IMR-90 (cell line): ENCODE measurements around the gene KCNAB2. TPM values are rescaled to one million over a fixed set of nuclear protein-coding genes. Genes with fewer than 3 reads are reported as not detected.

Source experiments
- ATAC-seq: fragments of 200-7000 bp; cut with Tn5 transposase; 2 replicates; pipeline ENCODE4 v1.9.1; 2020; ENCODE audit warnings: low read depth, mild to moderate bottlenecking, moderate library complexity
- BruUV-seq: library from RNA; stranded (reverse); fragments of 400-500 nt; replicated peaks from 2 replicates; lab custom pipeline; 2021; lab: Mats Ljungman, UMichigan
- CTCF ChIA-PET: fragments of 300-600 bp; formaldehyde crosslinking; extraction: SDS; loops from one replicate; lab custom pipeline; 2021; ENCODE audit warnings: antibody characterized with exemption; lab: Yijun Ruan, JAX
- POLR2A ChIA-PET: fragments of 300-600 bp; sonication (Branson Sonifier 250); formaldehyde crosslinking; loops from one replicate; lab custom pipeline; 2022; ENCODE audit warnings: antibody characterized with exemption; ENCODE audit not compliant: unreplicated experiment; lab: Charles Lee
- DNase-seq: peaks from one replicate; pipeline ENCODE4 v3.0.0; 2013
- H2AFZ ChIP-seq: replicated peaks from 2 replicates; pipeline ENCODE3; 2013; ENCODE audit warnings: low read length, mild to moderate bottlenecking; ENCODE audit not compliant: poor library complexity
- H2AK5ac ChIP-seq: 2 replicates; pipeline ENCODE4 v1.6.1; 2013; ENCODE audit warnings: low read depth, low read length, inconsistent platforms
- H2AK9ac ChIP-seq: replicated peaks from 2 replicates; pipeline ENCODE3; 2013; ENCODE audit warnings: mild to moderate bottlenecking, low read depth, low read length, moderate library complexity; ENCODE audit not compliant: poor library complexity
- H2BK120ac ChIP-seq: 2 replicates; pipeline ENCODE4 v1.6.1; 2013; ENCODE audit warnings: low read depth, low read length, inconsistent platforms
- H2BK15ac ChIP-seq: 3 replicates; pipeline ENCODE4 v1.6.1; 2013; ENCODE audit warnings: low read depth, low read length, inconsistent platforms
- H2BK20ac ChIP-seq: 2 replicates; pipeline ENCODE4 v1.6.1; 2013; ENCODE audit warnings: low read depth, mild to moderate bottlenecking, inconsistent platforms, low read length, moderate library complexity
- H2BK5ac ChIP-seq: 2 replicates; pipeline ENCODE4 v1.6.1; 2013; ENCODE audit warnings: mild to moderate bottlenecking, low read depth, low read length, inconsistent platforms; ENCODE audit not compliant: poor library complexity, severe bottlenecking
- H3K14ac ChIP-seq: replicated peaks from 2 replicates; pipeline ENCODE4 v1.6.1; 2013; ENCODE audit warnings: low read depth, low read length, inconsistent platforms
- H3K18ac ChIP-seq: 2 replicates; pipeline ENCODE4 v1.6.1; 2013; ENCODE audit warnings: low read depth, low read length, control low read depth
- H3K23ac ChIP-seq: 2 replicates; pipeline ENCODE4 v1.6.1; 2013; ENCODE audit warnings: low read depth, low read length, inconsistent platforms
- H3K27ac ChIP-seq: 2 replicates; pipeline ENCODE4 v1.5.1; 2013; ENCODE audit warnings: mild to moderate bottlenecking, control low read depth, low read length; ENCODE audit not compliant: insufficient read depth
- H3K27me3 ChIP-seq: 2 replicates; pipeline ENCODE4 v1.6.1; 2013; ENCODE audit warnings: low read length; ENCODE audit not compliant: control insufficient read depth, insufficient read depth
- H3K36me3 ChIP-seq: 2 replicates; pipeline ENCODE4 v1.6.1; 2013; ENCODE audit warnings: low read length, mixed read lengths; ENCODE audit not compliant: control insufficient read depth, insufficient read depth
- H3K4ac ChIP-seq: 2 replicates; pipeline ENCODE4 v1.6.1; 2013; ENCODE audit warnings: low read depth, low read length, inconsistent platforms
- H3K4me1 ChIP-seq: 2 replicates; pipeline ENCODE4 v1.6.1; 2013; ENCODE audit warnings: low read length, mixed read lengths; ENCODE audit not compliant: control insufficient read depth, insufficient read depth
- H3K4me2 ChIP-seq: 2 replicates; pipeline ENCODE4 v1.6.1; 2013; ENCODE audit warnings: low read depth, mild to moderate bottlenecking, control low read depth, low read length, moderate library complexity
- H3K4me3 ChIP-seq: 2 replicates; pipeline ENCODE4 v1.5.1; 2013; ENCODE audit warnings: low read depth, mild to moderate bottlenecking, control low read depth, low read length, moderate library complexity; ENCODE audit not compliant: insufficient read depth
- H3K56ac ChIP-seq: 2 replicates; pipeline ENCODE4 v1.6.1; 2013; ENCODE audit warnings: low read length, inconsistent platforms; ENCODE audit not compliant: insufficient read depth; ENCODE audit errors: extremely low read depth
- H3K79me1 ChIP-seq, 2 experiments: 2 replicates each; pipeline ENCODE4 v1.6.1; 2013; ENCODE audit warnings: low read length in 2 of 2, inconsistent platforms in 1 of 2, low read depth in 1 of 2
- H3K9ac ChIP-seq: 2 replicates; pipeline ENCODE4 v1.6.1; 2013; ENCODE audit warnings: low read depth, low read length, control low read depth
- H3K9me1 ChIP-seq: 2 replicates; pipeline ENCODE4 v1.6.1; 2013; ENCODE audit warnings: low read length, inconsistent platforms; ENCODE audit not compliant: insufficient read depth
- H3K9me3 ChIP-seq: 2 replicates; pipeline ENCODE4 v1.6.1; 2013; ENCODE audit warnings: low read length; ENCODE audit not compliant: control insufficient read depth, insufficient read depth
- H4K20me1 ChIP-seq: 2 replicates; pipeline ENCODE4 v1.6.1; 2013; ENCODE audit warnings: low read length, inconsistent platforms; ENCODE audit not compliant: insufficient read depth
- H4K5ac ChIP-seq: 2 replicates; pipeline ENCODE4 v1.6.1; 2013; ENCODE audit warnings: mild to moderate bottlenecking, low read depth, low read length, control low read depth
- H4K8ac ChIP-seq, 2 experiments: 2 replicates each; pipeline ENCODE4 v1.6.1; 2013; ENCODE audit warnings: low read depth in 2 of 2, low read length in 2 of 2, control low read depth in 1 of 2, inconsistent platforms in 1 of 2
- H4K91ac ChIP-seq: 2 replicates; pipeline ENCODE4 v1.6.1; 2013; ENCODE audit warnings: low read depth, low read length, inconsistent platforms; ENCODE audit not compliant: insufficient read depth
- CHD1 ChIP-seq: IDR thresholded peaks from 2 replicates; pipeline ENCODE4 v1.6.1; 2012; ENCODE audit warnings: low read depth, low read length, improper control_type of control experiment
- MAFK ChIP-seq: IDR thresholded peaks from 2 replicates; pipeline ENCODE4 v1.6.1; 2012; ENCODE audit warnings: low read depth, low read length, improper control_type of control experiment
- MAZ ChIP-seq: IDR thresholded peaks from 2 replicates; pipeline ENCODE4 v1.6.1; 2012; ENCODE audit warnings: low read depth, mild to moderate bottlenecking, low read length, improper control_type of control experiment, moderate library complexity, borderline replicate concordance
- MXI1 ChIP-seq: IDR thresholded peaks from 2 replicates; pipeline ENCODE4 v1.6.1; 2012; ENCODE audit warnings: low read depth, mild to moderate bottlenecking, low read length, moderate library complexity, borderline replicate concordance
- RAD21 ChIP-seq: IDR thresholded peaks from 2 replicates; pipeline ENCODE4 v1.6.1; 2012; ENCODE audit warnings: low read length, improper control_type of control experiment
- RFX5 ChIP-seq: IDR thresholded peaks from 2 replicates; pipeline ENCODE4 v1.8.0; 2012; ENCODE audit warnings: low read depth, mild to moderate bottlenecking, low read length, moderate library complexity
- SMC3 ChIP-seq: fragments of 150-350 bp; IDR thresholded peaks from 2 replicates; pipeline ENCODE4 v1.6.1; 2016; ENCODE audit warnings: low read depth, mild to moderate bottlenecking, antibody characterized with exemption, low read length, moderate library complexity
- WGBS, 2 experiments: methylation state at CpG; one replicate each; pipeline versions ENCODE4 v1.1.5 to v1.1.7; 2013; ENCODE audit warnings: missing lambda C conversion rate in 2 of 2; ENCODE audit not compliant: insufficient read length in 1 of 2; ENCODE audit errors: extremely low coverage in 2 of 2; 5-methylcytosine and 5-hydroxymethylcytosine counted together
- dilution Hi-C: fragments of 300-500 bp; cut with HindIII; formaldehyde crosslinking; loops from one replicate; pipeline ENCODE4 v1.14.3; 2018; ENCODE audit warnings: low sequenced_read_pairs; ENCODE audit not compliant: unreplicated experiment
- in situ Hi-C: fragments of 300-500 bp; cut with MboI; formaldehyde crosslinking; loops from 3 replicates; pipeline ENCODE4 v1.14.3; 2019; ENCODE audit warnings: low sequenced_read_pairs, inconsistent platforms, mixed read lengths
- intact Hi-C: fragments of 100-400 bp; cut with micrococcal nuclease; formaldehyde crosslinking; loops from 2 replicates; pipeline ENCODE4 v1.10.0; 2022
- polyA plus RNA-seq, 3 experiments: library from polyadenylated mRNA; depleted of rRNA; stranded (reverse); fragments of >200 nt; gene quantifications; 2 replicates each; pipeline ENCODE4 v1.2.3, GENCODE V29; 2012; ENCODE audit warnings: low replicate concordance in 1 of 3
- total RNA-seq: library from RNA; depleted of rRNA; stranded (reverse); fragments of >200 nt; gene quantifications from 2 replicates; pipeline ENCODE4 v1.2.3, GENCODE V29; 2012
- TF ChIP-seq, protein P1 (sequence below): fragments of 150-350 bp; IDR thresholded peaks from 2 replicates; pipeline ENCODE4 v1.6.1; 2016; ENCODE audit warnings: low read depth, mild to moderate bottlenecking, low read length, moderate library complexity, borderline replicate concordance

KCNAB2 gene
- total and polyA plus RNA-seq, 2 of the 4 experiments (the other 2 are of a cell fraction), result 1.3 to 4.2 TPM

DNA sequence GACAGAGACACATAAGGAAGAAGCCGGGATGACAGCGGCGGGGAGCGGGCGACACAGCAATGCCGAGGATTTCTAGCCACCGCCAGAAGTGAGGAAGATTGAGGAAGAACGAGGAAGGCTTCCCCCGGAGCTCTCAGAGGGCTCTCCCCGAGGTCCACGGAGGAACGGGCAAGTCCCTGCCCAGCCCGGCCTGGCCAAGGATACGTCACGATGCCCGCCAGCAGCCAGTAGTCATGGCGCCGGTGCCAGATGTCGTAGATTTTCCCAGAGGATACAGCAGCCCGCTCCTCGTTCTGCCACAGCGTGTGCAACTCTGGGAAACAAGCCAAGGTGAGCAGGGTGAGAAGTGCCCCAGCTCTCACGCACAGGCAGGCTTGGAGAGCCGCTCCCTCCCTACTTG is 65.9 kb downstream of the KCNAB2 start:
- H2BK20ac ChIP-seq, result no peak overlapping the region
- no peaks in the 10 kb centered on the region for H4K20me1 ChIP-seq
- POLR2A ChIA-PET, result no interaction called here
- DNase-seq (no peak), ATAC-seq (no peak)
- H3K4ac ChIP-seq, result no peak overlapping the region
- peaks cover 4% of the 10 kb centered on the region for H3K9me3 ChIP-seq
- no peaks in the 10 kb centered on the region for H3K36me3 ChIP-seq
- H3K23ac ChIP-seq, result no peak overlapping the region
- no peak overlapping the region for H2AK9ac ChIP-seq
- no peak overlapping the region for H2BK120ac ChIP-seq
- H3K18ac ChIP-seq, result no peak overlapping the region
- no peak overlapping the region for H4K8ac ChIP-seq
- H2AK5ac ChIP-seq, result no peak overlapping the region
- H3K79me1 ChIP-seq, result no peaks in the 10 kb centered on the region
- CTCF ChIA-PET, result no interaction called here
- BruUV-seq, result no TSS peak
- no peak overlapping the region for H4K5ac ChIP-seq
- no peak overlapping the region for H3K9ac ChIP-seq
- no peaks in the 10 kb centered on the region for H3K9me1 ChIP-seq
- no peak overlapping the region for H3K27ac ChIP-seq
- H3K14ac ChIP-seq, result no peak overlapping the region
- in situ Hi-C loops (no loop called here), dilution Hi-C loops (no loop called here), intact Hi-C loops (no loop called here)
- no peak overlapping the region for H4K91ac ChIP-seq
- no peak overlapping the region for H2BK5ac ChIP-seq
- H3K4me1 ChIP-seq, result peaks cover 4% of the 10 kb centered on the region
- no peak overlapping the region for H3K4me3 ChIP-seq
- WGBS, 2 experiments, result 44% methylated on average over 7 of the region's 24 CpGs; no CpG with 5 or more reads in 1 of the 2 experiments
- no peak overlapping the region for H2AFZ ChIP-seq
- H3K4me2 ChIP-seq, result no peak overlapping the region
- no peak overlapping the region for H3K56ac ChIP-seq
- TF ChIP-seq, protein P1, sequence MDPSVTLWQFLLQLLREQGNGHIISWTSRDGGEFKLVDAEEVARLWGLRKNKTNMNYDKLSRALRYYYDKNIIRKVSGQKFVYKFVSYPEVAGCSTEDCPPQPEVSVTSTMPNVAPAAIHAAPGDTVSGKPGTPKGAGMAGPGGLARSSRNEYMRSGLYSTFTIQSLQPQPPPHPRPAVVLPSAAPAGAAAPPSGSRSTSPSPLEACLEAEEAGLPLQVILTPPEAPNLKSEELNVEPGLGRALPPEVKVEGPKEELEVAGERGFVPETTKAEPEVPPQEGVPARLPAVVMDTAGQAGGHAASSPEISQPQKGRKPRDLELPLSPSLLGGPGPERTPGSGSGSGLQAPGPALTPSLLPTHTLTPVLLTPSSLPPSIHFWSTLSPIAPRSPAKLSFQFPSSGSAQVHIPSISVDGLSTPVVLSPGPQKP, result no peak
- TF ChIP-seq CHD1 (no peak), RFX5 (no peak), SMC3 (no peak), MAZ (no peak), MXI1 (no peak), RAD21 (no peak), MAFK (no peak)
- peaks cover 11% of the 10 kb centered on the region; the same call in 1 of the 2 replicates for H3K27me3 ChIP-seq
- no peak overlapping the region for H2BK15ac ChIP-seq
